PFSK-1 (cell line): ENCODE results near the gene CD48.

Experiments used
- POLR2AphosphoS5 ChIP-seq: IDR thresholded peaks from 2 replicates; pipeline ENCODE4 v1.6.1; 2012; ENCODE audit warnings: low read depth, mild to moderate bottlenecking, control low read depth, low read length, moderate library complexity
- TAF1 ChIP-seq: IDR thresholded peaks from 2 replicates; pipeline ENCODE4 v1.6.1; 2012; ENCODE audit warnings: low read length, control low read depth, borderline replicate concordance; ENCODE audit not compliant: insufficient read depth
- TF ChIP-seq, protein P1 (sequence below), 2 experiments: IDR thresholded peaks; 2 replicates each; pipeline versions ENCODE4 v1.6.1 to v1.8.0; 2011 to 2012; ENCODE audit warnings: low read depth in 2 of 2, low read length in 2 of 2, control low read depth in 1 of 2, inconsistent platforms in 1 of 2, mild to moderate bottlenecking in 1 of 2, moderate library complexity in 1 of 2; ENCODE audit not compliant: insufficient read depth in 1 of 2

DNA sequence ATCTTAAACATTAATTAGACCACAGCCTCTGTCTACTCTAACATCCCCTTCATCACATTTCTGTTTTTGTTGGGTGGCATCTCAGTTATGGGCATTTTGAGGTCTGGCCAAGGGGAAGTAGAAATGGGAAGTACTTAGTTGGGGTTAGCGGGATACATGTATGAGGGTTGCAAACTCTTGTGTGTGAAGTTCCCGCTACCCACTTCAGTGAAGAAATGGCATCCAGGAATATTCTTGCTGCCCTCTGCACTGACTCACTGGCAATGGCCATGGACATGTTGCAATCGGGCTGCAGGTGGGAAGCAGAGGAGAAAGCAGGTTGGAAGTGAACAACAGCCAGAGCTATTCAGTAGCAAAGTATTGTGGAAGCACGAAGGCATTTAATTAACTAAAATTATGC lies 7.4 kb downstream of the CD48 start:
- TF ChIP-seq, protein P1, sequence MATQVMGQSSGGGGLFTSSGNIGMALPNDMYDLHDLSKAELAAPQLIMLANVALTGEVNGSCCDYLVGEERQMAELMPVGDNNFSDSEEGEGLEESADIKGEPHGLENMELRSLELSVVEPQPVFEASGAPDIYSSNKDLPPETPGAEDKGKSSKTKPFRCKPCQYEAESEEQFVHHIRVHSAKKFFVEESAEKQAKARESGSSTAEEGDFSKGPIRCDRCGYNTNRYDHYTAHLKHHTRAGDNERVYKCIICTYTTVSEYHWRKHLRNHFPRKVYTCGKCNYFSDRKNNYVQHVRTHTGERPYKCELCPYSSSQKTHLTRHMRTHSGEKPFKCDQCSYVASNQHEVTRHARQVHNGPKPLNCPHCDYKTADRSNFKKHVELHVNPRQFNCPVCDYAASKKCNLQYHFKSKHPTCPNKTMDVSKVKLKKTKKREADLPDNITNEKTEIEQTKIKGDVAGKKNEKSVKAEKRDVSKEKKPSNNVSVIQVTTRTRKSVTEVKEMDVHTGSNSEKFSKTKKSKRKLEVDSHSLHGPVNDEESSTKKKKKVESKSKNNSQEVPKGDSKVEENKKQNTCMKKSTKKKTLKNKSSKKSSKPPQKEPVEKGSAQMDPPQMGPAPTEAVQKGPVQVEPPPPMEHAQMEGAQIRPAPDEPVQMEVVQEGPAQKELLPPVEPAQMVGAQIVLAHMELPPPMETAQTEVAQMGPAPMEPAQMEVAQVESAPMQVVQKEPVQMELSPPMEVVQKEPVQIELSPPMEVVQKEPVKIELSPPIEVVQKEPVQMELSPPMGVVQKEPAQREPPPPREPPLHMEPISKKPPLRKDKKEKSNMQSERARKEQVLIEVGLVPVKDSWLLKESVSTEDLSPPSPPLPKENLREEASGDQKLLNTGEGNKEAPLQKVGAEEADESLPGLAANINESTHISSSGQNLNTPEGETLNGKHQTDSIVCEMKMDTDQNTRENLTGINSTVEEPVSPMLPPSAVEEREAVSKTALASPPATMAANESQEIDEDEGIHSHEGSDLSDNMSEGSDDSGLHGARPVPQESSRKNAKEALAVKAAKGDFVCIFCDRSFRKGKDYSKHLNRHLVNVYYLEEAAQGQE (IDR thresholded peaks at IDR 0.05; ENCODE audit: insufficient read depth in 1 of 2, low read depth in 2 of 2, low read length in 2 of 2) = no peak
- TF ChIP-seq POLR2AphosphoS5 (no peak), TAF1 (no peak)
